ENCODE measurements around the gene MEGF11.
"Not testable (repeated sequence)": the region's sequence is repeated elsewhere in the genome, so short reads cannot be mapped to it uniquely, and the experiment has no call there.

The MEGF11 gene

DNA sequence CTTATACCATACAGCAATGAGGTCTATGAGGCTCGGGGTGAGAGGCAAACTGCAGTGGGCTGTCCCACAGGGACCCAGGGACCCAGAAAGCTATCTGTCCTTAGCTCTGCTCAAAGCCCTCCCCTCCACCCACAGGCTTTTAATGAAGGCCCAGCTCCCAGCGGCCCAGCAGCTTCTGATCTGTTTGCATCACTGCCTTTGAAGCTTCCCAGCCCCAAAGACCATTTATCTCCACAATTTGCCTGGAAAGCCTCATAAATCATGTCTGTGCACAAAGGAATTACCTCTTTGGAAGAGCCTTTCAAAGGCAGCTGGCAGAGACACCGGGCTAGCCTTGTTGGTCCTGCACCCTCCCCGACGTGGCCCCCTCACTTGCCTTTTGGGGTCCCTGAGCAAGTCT lies 260.3 kb downstream of the MEGF11 start:
- DNase-seq = no peak

DNA sequence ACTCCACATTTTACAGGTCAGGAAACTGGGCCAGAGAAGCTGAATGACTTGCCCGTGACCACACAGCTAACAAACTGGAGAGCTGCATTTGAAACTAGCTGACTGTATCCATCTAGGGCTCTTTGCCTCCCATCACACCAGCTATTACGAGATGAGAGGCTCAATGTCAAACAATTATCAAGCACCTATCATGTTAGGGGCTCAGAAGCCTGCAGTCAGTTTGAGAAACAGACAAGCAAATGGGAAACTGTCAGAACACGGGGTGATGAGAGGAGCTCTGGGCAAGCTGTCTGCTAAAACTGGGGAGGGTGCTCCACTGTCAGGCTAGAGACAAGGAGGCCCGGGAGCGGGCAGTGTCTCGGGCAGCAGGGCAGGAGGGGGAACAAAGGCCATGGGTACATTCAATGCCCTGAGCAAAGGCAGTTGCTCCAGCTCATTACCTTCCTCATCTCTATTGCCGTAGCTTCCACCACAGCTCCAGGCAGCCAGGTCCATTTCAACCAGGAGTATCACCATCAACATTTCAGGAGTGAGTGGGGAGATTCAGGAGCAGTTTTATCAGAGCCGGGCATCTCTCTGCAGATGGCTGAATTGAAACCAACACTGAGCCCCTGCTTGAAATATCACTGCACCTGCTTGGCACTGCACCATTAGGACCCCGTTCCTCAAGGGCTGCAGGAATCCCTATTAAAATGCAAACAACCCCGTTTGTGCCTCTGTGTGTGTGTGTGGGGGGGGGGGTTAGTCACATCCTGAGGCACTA lies 261.6 kb downstream of the MEGF11 start:
- no peak for DNase-seq

DNA sequence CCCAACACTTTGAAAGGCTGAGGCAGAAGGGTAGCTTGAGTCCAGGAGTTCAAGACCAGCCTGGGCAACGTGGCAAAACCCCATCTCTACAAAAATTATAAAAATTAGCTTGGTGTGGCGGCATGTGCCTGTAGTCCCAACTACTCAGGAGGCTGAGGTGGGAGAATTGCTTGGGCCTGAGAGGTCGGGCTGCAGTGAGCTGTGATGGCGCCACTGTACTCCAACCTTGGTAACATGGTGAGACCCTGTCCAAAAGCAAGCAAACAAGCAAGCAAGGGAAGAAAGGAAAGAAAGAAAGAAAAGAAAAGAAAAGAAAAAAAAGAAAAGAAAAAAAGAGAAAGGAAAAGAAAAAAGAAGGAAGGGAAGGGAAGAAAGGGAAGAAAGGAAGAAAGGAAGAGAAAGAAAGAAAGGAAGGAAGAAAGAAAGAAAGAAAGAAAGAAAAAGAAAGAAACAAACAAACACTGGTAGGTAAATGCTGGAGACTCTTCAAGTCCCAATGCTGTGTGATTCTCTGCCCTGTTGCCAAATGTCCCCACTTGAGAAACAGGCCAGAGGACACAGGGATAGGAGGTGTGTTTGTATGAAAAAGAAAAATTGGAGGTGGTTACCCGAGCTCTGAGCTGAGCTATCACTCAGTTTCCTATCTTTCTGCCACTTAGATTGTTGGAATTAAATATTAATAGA lies 263.1 kb downstream of the MEGF11 start:
- no peak for DNase-seq

DNA sequence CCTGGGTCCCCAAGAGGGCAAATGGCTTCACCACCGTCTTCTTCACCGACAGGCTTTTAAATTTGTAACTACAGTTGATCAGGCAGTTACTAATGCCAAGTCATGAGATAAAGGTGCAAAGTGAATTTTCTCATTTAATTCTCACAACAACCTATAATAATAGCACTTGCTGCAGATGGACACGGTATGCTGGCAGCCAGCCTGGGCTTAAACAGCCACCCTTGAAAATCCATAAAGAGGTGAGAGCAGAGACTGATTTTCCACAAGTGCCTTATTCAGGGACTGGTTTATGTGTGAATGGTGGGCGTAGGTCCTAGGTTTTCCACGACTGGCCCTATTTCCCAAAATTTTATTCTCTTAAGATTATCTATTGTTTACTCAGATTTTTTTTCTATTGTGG lies 266.4 kb downstream of the MEGF11 start:
- no peak for DNase-seq

DNA sequence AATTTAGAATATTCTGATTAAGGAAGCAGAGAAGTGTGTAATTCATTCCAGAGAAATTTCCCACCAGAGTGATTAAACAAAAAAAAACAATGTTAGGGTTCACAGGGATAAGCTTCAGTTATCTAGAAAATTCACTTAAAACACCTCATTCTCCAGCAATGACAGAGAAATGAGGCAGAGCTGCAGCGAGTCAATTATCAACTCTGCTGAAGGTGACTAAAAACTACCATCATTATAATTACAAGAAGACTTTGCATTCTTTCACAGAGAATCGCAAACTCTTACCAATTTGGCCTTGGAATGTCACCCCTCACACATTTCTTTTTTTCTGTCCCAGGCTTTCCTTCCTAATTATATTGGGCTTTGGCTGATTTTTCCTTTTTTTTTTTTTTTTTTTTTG lies 267.1 kb downstream of the MEGF11 start:
- no peak for DNase-seq

DNA sequence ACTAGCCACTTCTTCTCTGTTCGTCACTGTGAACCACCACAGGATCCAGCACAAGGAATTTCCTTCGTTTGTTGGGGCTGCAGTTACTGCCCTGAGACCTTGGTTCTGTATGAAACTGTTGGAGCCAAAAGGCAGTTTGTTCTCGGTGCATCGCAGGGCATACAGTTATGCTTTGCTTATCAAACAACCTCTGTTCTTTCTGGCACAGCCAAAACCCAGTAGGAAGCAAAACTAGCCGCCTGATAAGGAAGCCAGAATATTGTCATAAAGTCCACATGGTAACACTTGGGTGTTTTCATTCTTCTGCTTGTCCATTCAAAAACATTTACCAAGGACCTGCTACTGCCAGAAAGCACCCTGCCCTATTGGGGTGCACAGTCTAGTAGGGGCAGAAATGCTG lies 268.2 kb downstream of the MEGF11 start:
- DNase-seq = no peak

DNA sequence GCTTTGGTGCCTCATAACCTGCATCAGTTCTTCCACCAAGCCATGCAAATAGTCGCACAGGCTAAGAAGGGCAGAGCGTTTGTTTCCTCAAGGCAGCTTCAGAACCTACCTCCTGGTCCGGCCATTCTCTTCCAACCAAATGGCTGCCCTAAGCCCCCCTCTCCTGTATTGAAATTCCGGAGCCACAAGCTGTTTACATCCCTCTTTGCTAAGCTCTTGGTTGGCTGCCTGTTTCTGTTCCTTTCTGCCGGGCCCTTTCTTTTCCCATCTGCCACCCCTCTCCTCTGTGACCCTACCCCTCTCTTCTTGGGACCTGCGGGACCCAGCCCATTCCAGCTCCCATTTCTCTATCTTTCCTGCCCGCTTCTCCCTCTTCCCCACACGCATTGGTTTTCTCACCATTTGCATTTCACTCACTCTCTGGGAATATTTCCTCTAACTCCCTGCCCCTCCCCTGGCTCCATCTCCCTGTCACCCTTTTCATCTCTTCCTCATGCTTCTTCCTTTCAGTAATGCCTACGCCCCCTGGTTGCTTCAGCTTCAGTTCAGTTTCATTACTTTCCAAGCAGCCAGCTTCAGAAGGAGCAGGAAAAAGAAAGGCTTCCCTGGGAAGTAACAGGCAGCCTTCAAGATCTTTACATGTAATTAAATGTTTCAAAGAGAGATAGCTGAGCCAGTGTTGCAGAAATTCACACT lies 270.8 kb downstream of the MEGF11 start:
- DNase-seq = no peak

DNA sequence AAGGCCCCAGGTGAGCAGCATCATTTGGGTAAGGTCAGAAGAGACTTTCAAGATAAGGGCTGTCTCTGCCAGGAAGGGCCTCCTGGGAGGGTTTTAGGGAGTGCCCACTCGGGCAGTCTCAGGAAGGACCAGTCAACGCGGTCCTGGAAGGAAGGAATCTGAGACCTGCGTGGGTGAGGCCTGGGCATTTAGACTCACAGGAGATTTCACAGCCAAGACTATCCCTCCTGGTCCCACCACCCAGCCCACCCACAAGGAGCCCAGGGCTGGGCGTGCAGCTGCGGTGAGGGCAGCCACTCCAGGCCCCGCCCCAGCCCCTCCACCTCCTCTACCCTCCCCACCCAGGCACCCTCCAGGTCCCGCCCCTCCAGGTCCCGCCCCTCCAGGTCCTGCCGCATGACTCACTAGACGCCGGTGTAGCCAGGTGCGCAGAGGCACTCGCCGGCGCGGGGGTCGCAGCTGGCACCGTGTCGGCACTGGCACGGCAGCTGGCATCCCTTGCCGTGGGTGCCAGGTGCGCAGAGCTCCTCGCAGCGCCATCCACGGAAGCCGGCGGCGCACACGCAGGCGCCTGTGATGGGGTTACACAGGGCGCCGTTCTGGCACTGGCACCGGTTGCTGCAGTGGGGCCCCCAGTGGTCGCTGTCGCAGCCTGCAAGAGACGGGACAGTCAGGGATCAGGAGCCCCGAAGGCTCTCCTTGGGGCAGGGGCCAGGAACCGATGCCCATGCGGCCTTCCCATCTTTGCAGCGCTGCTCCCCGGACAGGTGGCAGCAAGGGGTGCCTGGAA lies 271.5 kb downstream of the MEGF11 start:
- DNase-seq = no peak

DNA sequence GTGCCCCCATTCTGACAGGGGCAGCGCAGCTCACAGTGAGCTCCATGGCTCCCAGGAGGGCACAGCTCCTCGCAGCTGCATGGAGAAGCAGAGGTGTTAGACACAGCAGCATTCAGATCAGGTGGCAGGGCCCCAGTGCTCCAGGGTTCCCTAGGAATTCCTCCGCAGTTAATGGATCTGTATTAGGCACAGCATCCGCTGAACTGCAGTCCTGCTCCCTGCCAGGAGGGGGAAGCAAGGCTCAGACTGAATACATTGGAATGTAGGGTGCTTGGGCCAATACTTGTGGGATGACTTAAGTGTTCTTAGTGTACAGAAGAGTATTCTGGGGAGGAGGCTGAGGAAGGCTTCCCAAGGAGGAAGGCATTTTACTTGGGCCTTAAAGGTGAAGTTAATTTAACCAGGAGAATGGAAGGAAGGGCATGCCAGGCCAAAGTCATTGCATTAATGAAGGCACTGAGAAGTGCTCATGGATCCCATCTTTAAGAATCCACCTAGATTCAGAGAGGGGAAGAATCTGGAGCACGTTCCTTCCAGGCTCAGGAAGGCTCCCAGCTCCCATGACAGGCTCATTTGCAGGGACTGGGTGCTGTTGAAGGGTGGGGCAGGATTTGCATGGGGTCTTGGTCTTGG lies 272.6 kb downstream of the MEGF11 start:
- peak; percentile 27 for DNase-seq

DNA sequence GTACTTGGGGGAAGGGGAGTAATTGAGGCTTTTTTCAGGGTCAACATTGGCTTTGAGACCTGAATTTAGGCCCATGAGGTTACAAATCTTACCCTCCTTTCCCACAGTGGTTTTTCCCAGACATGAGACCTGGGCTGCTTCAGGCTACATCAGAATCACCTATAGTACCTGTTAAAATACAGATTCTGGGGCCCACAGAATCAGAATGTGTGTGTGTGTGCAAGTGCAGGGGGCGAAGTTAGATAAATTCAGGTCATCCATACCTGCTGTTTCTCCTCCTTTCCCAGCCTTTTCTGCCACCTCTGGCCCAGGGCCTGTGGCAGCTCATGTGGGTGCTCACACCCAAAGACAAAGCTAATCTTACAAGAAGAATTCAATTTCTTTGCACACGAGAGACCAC lies 273.7 kb downstream of the MEGF11 start:
- DNase-seq = no peak

DNA sequence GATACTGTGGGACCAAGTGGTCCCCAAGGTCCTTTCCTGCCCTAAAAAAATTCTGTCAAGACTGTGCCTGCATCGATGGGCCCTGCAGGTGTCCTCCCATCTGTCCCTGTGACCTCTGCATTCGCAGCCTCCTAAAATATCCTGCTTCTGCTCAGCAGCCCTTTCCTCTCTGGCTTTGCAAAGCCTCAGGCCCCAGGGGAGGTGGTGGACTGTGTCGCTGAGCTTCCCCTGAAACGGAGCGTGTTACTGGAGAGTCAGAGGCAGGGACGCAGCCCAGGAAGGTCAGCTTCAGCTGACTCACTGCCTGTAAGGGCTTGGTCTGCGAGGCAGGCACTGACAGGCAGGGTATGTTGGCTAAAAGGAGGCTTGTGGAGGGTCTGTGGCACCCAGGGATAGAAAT lies 274.2 kb downstream of the MEGF11 start:
- DNase-seq = no peak

DNA sequence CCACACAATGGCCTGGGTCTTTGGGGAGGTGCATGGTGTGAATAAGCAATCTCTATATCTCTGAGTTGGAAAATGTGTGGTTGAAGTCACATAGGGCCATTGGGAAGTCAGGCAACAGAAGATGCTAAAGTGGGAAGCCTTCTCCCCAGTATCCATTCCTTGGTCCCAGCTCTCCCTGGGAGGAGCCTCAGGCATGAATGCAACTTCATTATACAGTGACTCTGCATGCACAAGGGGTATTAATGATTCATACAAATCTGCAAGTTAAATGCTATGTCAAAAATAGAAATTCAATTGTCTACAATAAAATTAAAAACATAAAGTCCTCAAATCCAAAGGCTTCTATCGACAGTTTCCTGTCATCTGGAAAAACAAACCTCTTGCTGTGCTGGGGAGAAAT lies 275.4 kb downstream of the MEGF11 start:
- no peak for DNase-seq

DNA sequence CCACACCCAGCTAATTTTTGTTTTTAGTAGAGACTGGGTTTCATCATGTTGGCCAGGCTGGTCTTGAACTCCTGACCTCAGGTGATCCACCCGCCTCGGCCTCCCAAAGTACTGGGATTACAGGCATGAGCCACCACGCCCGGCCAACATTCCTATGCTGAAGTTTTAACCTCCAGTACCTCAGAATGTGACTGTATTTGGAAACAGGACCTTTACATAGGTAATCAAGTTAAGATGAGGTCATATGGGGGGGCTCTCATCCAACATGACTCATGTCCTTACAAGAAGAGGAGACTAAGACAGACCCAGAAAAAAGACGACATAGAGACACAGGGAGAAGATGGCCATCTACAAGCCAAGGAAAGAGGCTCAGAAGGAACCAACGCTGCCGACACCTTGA lies 277.4 kb downstream of the MEGF11 start:
- DNase-seq = not testable (repeated sequence)

DNA sequence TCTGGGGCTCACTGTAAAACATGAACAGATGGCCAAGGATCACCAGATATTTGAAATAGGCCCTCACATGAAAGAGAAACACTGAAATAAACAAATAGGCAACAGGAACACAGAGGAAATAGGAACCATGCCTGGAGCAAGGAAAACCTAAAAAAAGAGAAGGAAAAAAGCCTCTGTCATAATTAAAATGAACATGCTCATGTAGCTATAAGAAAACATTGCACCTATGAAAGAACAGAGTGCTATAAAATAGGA lies 281.9 kb downstream of the MEGF11 start:
- no peak for DNase-seq

DNA sequence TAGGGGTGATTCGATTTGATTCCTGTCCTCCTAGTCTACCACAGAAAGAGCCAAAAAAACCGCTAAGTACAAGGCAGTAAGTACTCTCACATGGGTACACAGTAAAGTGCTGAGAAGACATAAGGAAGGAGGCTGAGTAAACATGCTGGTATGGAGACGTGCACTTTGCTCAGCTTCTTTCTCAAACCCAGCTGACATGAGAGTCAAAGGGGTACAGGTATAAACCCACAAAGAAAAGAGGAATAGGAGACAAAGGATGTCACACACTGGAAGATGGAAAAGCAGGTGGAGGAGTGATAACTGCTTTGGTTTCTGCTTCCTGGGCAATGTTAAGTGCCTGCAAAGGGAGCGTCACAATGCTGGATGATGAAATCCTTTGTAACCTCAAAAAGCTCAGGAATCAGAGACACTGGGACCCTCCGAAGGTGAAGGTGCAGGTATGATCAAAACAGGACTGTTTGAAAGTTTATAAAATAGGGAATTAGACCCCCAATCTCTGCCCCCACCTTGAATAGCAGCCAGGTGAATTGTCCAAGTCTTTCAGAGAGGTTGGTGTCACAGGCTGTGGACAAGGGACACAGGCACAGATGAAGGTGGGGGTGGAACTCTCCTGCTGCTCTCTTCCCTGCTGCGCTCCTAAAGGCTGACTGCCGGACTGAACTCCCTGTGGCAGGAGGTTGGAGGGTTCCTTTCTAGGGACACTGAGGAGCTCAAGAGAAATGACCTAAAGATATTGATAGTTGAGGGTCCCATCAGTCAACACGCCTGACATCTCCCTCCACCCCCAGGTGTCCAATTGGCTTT lies 282.4 kb downstream of the MEGF11 start:
- no peak for DNase-seq

DNA sequence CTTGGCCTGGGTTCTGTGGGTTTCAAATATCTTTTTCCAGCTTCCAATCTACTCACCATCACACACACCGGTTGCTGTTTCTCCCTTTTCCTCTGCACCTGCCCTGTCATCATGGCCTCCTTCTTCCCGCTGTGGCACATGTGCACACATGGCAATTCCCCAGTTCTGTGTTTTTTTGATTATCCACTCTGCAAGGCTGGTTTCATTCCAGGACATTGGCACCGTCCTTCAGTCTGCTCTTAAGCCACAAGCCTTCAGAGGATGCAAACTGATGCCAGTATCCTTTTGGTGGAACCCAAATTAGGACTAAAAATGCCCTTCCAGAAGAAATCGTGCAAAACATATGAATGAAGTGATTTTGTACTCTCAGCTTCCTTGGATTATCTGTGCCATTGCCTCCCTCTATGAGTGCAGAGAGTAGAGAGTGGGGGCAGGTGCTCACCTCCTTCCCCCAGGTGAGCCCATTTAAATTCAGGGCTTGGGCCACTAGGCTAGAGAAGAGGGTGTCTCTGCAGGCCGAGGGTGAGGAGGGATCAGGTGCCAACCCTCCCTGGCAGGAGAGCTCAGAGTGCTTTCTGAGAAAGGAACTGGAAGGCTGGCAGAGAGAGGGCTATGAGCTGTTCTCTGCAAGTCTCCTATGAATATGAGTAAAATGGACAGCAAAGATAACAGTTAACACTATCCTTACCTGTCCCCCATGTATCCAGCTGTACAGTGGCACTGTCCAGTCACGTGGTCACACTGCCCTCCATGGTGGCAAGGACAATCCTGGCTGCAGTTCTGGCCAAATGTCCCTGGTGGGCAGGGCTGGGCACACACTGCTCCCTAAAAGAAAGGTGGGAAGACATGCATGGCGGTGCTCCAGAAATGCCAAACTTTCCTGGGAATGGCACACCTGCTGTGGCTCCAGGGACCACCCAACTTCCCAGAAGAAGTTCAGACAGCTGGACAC lies 283.4 kb downstream of the MEGF11 start:
- no peak for DNase-seq

DNA sequence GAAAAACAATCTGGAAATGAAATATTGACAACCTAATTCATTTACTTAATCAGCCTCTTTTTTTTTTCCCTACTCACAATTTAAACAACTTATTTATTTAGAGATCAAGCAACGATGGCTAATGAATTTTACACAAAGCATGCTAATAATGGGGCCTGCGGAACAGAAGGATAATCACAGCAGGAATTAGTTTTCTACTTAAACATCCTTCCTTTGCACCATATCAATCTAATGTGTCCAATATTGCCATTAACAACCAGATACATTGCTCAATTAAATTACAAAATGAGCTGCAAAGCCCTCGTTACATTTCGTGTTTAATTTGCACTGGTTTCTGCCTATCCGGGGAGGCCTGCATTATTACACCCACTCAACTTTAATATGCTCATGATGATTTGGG lies 285.0 kb downstream of the MEGF11 start:
- DNase-seq = no peak

DNA sequence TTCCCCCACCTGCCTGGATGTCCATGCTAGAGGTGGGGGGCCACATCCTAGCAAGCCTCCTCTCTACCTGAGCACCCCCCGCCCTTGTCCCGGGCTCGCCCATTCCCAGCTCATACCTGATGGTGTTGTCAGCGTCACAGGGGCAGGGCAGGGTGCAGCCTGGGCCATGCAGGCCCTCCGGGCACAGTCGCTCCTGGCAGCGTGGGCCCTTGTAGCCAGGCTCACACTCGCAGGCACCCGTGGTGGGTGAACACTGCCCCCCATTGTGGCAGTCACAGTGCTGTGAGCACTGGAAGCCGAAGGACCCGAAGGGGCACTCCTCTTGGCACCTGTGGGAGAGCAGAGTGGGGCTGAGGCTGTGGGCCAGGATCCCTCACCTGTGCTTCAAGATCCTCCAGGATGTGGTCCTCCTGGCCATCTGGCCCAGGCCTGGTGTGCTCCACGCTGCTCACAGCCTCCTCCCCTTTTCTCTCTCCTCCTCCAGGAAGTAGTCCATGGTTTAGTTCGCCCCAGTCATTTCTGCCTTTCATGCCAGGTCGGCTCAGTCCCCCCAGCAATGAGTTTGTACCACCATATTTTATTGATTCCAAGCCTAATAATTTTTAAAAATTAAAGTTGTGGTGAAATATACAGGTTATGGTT lies 288.6 kb downstream of the MEGF11 start:
- no peak for DNase-seq

DNA sequence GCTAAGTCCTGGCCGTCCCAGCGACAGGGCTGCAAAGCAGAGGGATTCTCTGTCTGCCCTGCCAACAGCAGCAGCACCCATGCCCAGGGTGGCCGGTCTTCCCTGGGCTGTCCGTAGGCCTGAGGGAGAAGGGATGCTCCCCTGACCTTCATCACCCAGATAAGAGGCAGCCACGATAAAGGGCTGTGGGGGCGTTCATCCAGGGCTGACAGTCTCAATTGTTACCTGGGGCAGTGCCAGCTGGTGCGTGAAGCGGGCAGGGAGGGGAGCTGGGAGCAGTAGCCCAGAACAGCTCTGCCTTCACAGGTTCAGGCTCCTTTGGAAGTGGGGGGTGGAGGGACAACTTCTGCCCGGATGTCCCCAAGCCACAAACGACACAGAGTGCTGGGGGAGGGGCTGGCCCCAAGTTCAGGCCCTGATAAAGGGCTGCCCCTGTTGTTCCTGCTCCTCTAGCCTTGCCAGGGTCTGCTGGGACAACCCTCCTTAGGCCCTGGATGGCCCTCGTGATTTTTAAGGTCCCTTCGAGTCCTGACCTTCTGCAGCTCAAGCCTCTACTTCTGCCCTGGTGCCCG lies 289.6 kb downstream of the MEGF11 start:
- DNase-seq = no peak

DNA sequence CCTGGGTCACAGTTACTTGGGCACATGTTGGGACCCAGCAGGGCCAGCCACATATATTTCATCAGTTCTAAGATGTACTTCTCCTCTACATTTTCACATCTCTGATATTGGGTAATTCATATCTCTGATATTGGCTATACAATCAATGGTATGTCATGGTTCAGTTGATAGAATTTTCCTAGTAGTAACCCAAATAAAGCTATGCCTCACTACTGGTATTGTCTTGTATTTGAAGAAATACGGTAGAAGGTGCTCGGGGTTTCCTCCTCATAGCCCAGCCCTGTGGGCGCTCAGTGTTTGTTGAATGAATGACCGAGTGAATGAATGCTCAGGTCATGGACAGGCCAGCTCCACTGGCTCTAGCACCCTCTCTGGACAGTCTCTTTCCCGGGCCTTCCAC lies 290.2 kb downstream of the MEGF11 start:
- no peak for DNase-seq
